PC-9 (cell line): Measurements from ENCODE around the gene NHLRC2.

Experiments
- EZH2 ChIP-seq: fragments of 200-600 bp; sonication (generic); IDR thresholded peaks from 2 replicates; pipeline ENCODE4 v1.8.0; 2017; ENCODE audit warnings: antibody characterized with exemption, low read depth
- TF ChIP-seq, protein P1 (sequence below): fragments of 200-600 bp; sonication (generic); conservative IDR thresholded peaks from 2 replicates; pipeline ENCODE4 v1.6.1; 2017; ENCODE audit warnings: mixed run types, antibody characterized with exemption, mild to moderate bottlenecking, moderate library complexity

DNA sequence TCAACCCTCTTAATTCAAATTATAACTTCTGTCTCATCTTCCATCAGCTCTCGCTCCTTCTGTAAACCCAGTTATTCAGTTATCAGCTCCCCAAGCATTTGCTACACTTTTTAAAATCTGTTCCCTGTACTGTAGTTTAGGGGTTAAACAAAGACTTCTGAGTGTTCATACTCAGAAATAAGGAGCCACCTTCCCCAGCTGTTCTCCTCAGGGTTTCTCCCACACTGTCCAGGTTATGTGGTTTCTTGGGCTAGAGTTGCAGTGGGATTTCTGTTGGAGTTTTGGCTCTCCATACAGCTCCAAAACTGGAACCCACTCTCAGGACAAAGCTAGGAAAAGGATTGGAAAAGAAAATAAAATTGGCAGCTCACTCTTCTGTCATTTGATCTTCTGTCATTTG lies 20.8 kb downstream of the NHLRC2 start:
- TF ChIP-seq, protein P1, sequence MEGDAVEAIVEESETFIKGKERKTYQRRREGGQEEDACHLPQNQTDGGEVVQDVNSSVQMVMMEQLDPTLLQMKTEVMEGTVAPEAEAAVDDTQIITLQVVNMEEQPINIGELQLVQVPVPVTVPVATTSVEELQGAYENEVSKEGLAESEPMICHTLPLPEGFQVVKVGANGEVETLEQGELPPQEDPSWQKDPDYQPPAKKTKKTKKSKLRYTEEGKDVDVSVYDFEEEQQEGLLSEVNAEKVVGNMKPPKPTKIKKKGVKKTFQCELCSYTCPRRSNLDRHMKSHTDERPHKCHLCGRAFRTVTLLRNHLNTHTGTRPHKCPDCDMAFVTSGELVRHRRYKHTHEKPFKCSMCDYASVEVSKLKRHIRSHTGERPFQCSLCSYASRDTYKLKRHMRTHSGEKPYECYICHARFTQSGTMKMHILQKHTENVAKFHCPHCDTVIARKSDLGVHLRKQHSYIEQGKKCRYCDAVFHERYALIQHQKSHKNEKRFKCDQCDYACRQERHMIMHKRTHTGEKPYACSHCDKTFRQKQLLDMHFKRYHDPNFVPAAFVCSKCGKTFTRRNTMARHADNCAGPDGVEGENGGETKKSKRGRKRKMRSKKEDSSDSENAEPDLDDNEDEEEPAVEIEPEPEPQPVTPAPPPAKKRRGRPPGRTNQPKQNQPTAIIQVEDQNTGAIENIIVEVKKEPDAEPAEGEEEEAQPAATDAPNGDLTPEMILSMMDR: no peak
- no peak for TF ChIP-seq EZH2
